ENCODE data around the gene SLC41A3.
A peak's percentile ranks its signal among the peaks of the same experiment; 100 is the strongest.
"Not testable (repeated sequence)": the region's sequence is repeated elsewhere in the genome, so short reads cannot be mapped to it uniquely, and the experiment has no call there.

The SLC41A3 gene

DNA sequence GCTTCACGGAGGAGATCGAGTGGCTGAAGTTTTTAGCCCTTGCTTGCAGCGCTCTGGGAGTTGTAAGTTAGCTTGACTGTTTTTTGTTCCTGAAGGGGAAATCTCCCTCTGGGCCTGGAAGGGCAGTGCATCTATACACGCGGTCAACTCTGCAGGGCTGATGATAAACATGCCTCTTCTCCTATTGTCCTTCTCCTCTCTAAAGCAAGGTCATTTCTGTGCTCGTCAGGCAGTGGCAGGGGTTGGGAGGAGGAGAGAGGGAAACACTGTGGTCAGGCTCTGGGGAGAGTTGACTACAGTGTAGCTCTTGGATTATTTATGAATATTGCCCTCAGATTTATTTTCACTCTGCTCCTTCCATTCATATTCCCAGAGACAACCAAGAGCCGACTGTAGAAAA, 106.8 kb downstream of the SLC41A3 start:
- H3K79me2 ChIP-seq (ENCODE audit: low read length); H3K9me2 ChIP-seq (replicated peaks; ENCODE audit: insufficient read depth, low read length); H3K36me3 ChIP-seq (replicated peaks; ENCODE audit: insufficient read depth, low read length); H3K4me1 ChIP-seq (ENCODE audit: low read length); H3K27ac ChIP-seq (ENCODE audit: low read length); DNase-seq; H3K9me3 ChIP-seq (replicated peaks; ENCODE audit: insufficient read depth, low read length); H2AFZ ChIP-seq (ENCODE audit: low read length); H3F3A ChIP-seq (ENCODE audit: insufficient read depth, low read length); H4K20me1 ChIP-seq (ENCODE audit: insufficient read depth, low read length); H3K27me3 ChIP-seq (replicated peaks; ENCODE audit: insufficient read depth, low read length); H3K4me2 ChIP-seq (ENCODE audit: low read depth, low read length); H3K4me3 ChIP-seq (ENCODE audit: low read length); H3K9ac ChIP-seq (ENCODE audit: low read length): not testable (repeated sequence)

DNA sequence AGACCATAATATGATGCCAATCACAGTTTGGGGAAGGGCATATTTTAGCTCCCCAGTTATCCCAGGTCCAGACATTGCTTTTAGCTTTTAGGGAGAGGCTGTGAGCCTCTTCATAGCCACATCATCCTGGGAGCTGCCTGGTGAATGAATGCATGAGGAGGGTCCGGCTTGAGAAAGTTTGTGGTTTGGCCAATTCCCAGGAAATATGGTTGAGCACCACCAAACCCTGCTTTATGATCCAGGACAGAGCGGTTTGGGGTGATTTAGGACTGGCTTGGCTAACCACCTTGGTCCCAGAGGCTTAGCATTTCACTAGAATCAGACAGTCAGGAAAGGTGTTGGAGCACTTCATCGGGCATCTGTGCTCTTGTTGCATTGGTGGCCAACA, 107.9 kb downstream of the SLC41A3 start:
- H3F3A ChIP-seq (ENCODE audit: insufficient read depth, low read length); H3K9me2 ChIP-seq (replicated peaks; ENCODE audit: insufficient read depth, low read length); H2AFZ ChIP-seq (ENCODE audit: low read length); H3K9me3 ChIP-seq (replicated peaks; ENCODE audit: insufficient read depth, low read length); H3K36me3 ChIP-seq (replicated peaks; ENCODE audit: insufficient read depth, low read length); H4K20me1 ChIP-seq (ENCODE audit: insufficient read depth, low read length); H3K4me2 ChIP-seq (ENCODE audit: low read depth, low read length); H3K4me1 ChIP-seq (ENCODE audit: low read length); H3K27ac ChIP-seq (ENCODE audit: low read length); H3K9ac ChIP-seq (ENCODE audit: low read length); H3K4me3 ChIP-seq (ENCODE audit: low read length); H3K79me2 ChIP-seq (ENCODE audit: low read length); DNase-seq: not testable (repeated sequence)
- peaks cover 12% of the 10 kb centered on the region for H3K27me3 ChIP-seq (replicated peaks; ENCODE audit: insufficient read depth, low read length)

DNA sequence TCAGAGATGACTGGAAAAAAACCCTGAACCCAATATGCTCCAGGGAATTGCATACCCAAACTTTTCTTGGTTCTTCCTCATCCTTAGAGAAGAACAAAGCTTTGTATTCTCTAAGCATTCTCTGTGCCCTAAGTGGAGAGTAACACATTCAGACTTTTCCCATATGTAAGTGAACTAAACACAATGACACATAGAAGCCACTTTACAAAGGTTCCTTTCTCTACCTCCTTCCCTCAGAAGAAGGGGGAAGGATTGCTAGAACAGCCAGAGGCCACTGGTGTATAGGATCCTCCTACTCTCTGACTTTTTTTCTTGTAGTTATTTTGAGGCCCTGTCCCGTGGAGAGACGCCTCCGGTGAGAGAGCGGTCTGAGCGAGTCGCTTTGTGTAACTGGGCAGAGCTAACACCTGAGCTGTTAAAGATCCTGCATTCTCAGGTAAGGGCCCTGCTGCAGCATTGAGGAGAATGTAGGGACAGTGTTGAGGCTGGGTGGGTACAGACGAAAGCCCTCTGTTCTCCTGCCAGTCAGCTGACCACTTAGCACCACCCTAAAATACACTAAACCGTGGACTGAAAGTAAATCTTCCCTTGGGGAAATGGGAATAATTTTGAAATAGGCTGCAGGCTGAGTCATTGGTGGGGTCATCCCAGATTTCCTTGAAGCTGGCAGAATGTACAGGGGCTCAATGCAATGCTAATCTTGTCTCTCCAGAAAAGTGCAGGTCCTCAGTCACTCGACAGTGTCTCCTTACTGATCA, 108.5 kb downstream of the SLC41A3 start:
- H3K27me3 ChIP-seq (replicated peaks; ENCODE audit: insufficient read depth, low read length) = peaks cover 16% of the 10 kb centered on the region
- not testable (repeated sequence) for H3K36me3 ChIP-seq (replicated peaks; ENCODE audit: insufficient read depth, low read length); H3F3A ChIP-seq (ENCODE audit: insufficient read depth, low read length); H3K27ac ChIP-seq (ENCODE audit: low read length); H3K9ac ChIP-seq (ENCODE audit: low read length); H3K79me2 ChIP-seq (ENCODE audit: low read length); H3K4me2 ChIP-seq (ENCODE audit: low read depth, low read length); H3K9me3 ChIP-seq (replicated peaks; ENCODE audit: insufficient read depth, low read length); H3K4me1 ChIP-seq (ENCODE audit: low read length); H3K9me2 ChIP-seq (replicated peaks; ENCODE audit: insufficient read depth, low read length); H2AFZ ChIP-seq (ENCODE audit: low read length); H3K4me3 ChIP-seq (ENCODE audit: low read length); DNase-seq; H4K20me1 ChIP-seq (ENCODE audit: insufficient read depth, low read length)

DNA sequence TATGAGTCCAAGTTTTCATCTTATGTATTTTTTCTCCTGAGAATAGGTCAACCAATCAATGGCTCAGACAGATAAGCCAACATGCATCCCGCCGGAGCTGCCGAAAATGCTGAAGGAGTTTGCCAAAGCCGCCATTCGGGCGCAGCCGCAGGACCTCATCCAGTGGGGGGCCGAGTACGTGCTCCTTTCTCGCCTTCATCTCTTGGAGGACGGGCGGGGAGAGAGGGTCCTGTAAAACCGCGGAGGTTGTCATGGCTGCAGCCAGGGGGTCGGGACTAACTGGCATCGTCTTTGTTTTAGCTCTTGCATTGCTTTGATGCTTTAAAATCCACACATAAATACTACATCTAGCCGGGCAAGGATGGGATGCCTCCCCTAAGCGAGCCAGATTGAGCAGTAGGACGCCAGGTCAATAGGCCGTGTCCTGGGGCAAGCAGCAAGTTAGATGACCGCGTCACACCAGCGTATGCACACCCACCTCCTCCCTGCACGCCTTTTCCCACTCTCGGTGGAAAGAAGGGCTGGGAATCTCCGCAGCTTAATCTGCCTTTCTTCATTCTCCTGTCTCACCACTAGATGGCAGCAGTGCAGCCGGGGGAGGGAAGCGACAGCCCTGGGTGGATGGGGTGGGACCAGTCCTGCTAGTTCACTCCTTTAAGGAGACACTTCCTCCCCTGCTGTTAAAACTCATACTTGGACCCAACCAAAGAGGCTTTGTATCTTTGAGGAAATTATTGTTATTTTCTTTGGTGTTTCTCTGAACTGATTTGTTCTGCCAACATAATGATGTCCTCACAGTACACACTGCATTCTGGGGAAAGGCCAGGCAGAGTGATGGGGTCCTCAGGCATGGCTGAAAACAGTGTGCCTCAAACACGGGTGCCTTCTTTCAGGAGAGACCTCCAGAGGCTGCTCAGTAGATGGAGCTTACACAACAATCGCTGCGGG, 111.7 kb downstream of the SLC41A3 start:
- H3F3A ChIP-seq (ENCODE audit: insufficient read depth, low read length); H3K9ac ChIP-seq (ENCODE audit: low read length); H3K9me2 ChIP-seq (replicated peaks; ENCODE audit: insufficient read depth, low read length); H2AFZ ChIP-seq (ENCODE audit: low read length); H3K9me3 ChIP-seq (replicated peaks; ENCODE audit: insufficient read depth, low read length); H4K20me1 ChIP-seq (ENCODE audit: insufficient read depth, low read length); H3K36me3 ChIP-seq (replicated peaks; ENCODE audit: insufficient read depth, low read length); DNase-seq; H3K27ac ChIP-seq (ENCODE audit: low read length); H3K4me1 ChIP-seq (ENCODE audit: low read length); H3K4me3 ChIP-seq (ENCODE audit: low read length); H3K79me2 ChIP-seq (ENCODE audit: low read length): not testable (repeated sequence)
- peak overlapping the region; percentile 67; the same call in 1 of the 2 replicates for H3K4me2 ChIP-seq (ENCODE audit: low read depth, low read length)
- TF ChIP-seq, protein P1, sequence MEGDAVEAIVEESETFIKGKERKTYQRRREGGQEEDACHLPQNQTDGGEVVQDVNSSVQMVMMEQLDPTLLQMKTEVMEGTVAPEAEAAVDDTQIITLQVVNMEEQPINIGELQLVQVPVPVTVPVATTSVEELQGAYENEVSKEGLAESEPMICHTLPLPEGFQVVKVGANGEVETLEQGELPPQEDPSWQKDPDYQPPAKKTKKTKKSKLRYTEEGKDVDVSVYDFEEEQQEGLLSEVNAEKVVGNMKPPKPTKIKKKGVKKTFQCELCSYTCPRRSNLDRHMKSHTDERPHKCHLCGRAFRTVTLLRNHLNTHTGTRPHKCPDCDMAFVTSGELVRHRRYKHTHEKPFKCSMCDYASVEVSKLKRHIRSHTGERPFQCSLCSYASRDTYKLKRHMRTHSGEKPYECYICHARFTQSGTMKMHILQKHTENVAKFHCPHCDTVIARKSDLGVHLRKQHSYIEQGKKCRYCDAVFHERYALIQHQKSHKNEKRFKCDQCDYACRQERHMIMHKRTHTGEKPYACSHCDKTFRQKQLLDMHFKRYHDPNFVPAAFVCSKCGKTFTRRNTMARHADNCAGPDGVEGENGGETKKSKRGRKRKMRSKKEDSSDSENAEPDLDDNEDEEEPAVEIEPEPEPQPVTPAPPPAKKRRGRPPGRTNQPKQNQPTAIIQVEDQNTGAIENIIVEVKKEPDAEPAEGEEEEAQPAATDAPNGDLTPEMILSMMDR (IDR thresholded peaks at IDR 0.05; ENCODE audit: low read length) = peak; percentile 65
- H3K27me3 ChIP-seq (replicated peaks; ENCODE audit: insufficient read depth, low read length) = peaks cover 20% of the 10 kb centered on the region

DNA sequence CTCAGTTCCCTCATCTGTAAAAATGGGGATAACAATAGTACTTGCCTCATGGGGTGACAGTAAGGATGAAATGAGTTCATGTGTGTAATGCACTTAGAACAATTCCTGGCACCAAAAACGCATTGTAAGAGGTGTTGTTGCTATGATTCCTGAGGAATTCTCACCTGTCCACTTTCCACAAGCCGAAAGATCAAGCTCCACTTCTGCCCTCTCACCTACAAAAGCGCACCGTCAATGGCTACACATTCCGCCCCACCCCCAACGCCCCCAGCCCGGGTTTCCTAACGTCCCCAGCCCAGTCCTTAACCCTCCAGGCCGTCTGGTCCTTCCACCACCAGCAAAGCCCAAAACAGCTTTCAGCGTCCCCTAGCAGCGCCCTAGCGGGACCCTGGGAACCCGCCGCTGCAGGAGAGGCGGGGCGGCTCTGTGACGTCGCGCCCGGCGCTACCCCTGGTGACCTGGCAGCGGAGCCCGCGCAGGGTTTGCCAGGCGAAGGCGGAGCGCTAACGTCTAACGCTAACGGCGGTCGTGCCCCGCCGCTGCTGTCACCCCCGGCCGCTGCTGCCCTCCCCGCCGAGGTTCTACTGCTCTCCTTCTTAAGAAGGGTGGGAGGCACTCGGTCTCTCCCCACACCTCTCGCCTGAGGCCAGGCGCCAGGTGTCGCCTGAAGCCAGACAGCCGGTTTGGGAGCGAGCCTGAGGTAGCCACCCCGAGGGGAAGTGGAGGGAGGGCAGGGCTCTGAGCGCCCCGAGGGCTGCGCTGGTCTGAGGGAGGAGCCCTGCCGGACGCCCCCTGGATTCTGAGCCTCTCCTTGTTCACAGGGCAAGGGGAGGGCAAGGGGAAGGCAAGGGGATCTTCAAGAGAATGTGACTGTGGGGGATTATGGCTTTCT, 115.0 kb downstream of the SLC41A3 start, which contains the start of gene ROPN1B:
Gene ROPN1B (plus strand): TSS at position 478 of the 892 bp plus-strand sequence. CDS start 2,877 bp downstream, outside the sequence.
- not testable (repeated sequence) for H3K27ac ChIP-seq (ENCODE audit: low read length); H3K9ac ChIP-seq (ENCODE audit: low read length); H3K36me3 ChIP-seq (replicated peaks; ENCODE audit: insufficient read depth, low read length); H3K9me3 ChIP-seq (replicated peaks; ENCODE audit: insufficient read depth, low read length); H3K4me3 ChIP-seq (ENCODE audit: low read length); H3K4me2 ChIP-seq (ENCODE audit: low read depth, low read length); H2AFZ ChIP-seq (ENCODE audit: low read length); H3K4me1 ChIP-seq (ENCODE audit: low read length); DNase-seq; H4K20me1 ChIP-seq (ENCODE audit: insufficient read depth, low read length); H3K9me2 ChIP-seq (replicated peaks; ENCODE audit: insufficient read depth, low read length); H3F3A ChIP-seq (ENCODE audit: insufficient read depth, low read length); H3K79me2 ChIP-seq (ENCODE audit: low read length)
- peaks cover 20% of the 10 kb centered on the region for H3K27me3 ChIP-seq (replicated peaks; ENCODE audit: insufficient read depth, low read length)

DNA sequence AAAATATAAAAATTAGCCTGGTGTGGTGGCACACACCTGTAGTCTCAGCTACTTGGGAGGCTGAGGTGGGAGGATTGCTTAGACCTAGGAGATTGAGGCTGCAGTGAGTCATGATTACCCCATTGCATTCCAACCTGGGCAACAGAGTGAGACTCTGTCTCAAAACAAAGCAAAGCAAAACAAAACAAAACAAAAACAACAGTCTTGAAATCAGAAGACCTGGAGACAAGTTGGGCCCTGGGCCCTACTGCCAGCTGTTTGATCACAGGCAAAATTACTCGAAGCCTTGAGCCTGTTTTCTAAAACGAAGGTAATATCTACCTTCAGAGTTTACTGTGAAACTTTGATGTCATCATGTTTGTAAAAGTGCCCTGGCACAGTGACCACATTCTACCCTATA, 115.8 kb downstream of the SLC41A3 start:
- H3K36me3 ChIP-seq (replicated peaks; ENCODE audit: insufficient read depth, low read length); DNase-seq; H3K4me1 ChIP-seq (ENCODE audit: low read length); H3K9me3 ChIP-seq (replicated peaks; ENCODE audit: insufficient read depth, low read length); H2AFZ ChIP-seq (ENCODE audit: low read length); H3K9ac ChIP-seq (ENCODE audit: low read length); H3F3A ChIP-seq (ENCODE audit: insufficient read depth, low read length); H3K4me2 ChIP-seq (ENCODE audit: low read depth, low read length); H4K20me1 ChIP-seq (ENCODE audit: insufficient read depth, low read length); H3K9me2 ChIP-seq (replicated peaks; ENCODE audit: insufficient read depth, low read length); H3K27ac ChIP-seq (ENCODE audit: low read length); H3K4me3 ChIP-seq (ENCODE audit: low read length); H3K79me2 ChIP-seq (ENCODE audit: low read length): not testable (repeated sequence)
- peaks cover 20% of the 10 kb centered on the region for H3K27me3 ChIP-seq (replicated peaks; ENCODE audit: insufficient read depth, low read length)
